Right lobe of liver (tissue), 4 donors: ENCODE results near the gene ETHE1.

ENCODE experiments used
- POLR2A ChIP-seq: fragments of 450-650 bp; IDR thresholded peaks from one replicate; pipeline ENCODE4 v1.6.1; 2017; ENCODE audit warnings: antibody characterized with exemption, mild to moderate bottlenecking
- TF ChIP-seq, protein P1 (sequence below), 4 donors: fragments of 200-600 bp in 3 of 4; fragments of 450-650 bp in 1 of 4; IDR thresholded peaks; one replicate each; pipeline versions ENCODE4 v1.5.1 to v1.8.0; 2016 to 2022; ENCODE audit warnings: antibody characterized with exemption in 4 of 4, mild to moderate bottlenecking in 2 of 4
- donor health status: DM: no; HTN: no; CAD: no.
- donor health status: DM: no; HTN: no; CAD: no.
- donor health status: DM: no; HTN: yes; CAD: no.

DNA sequence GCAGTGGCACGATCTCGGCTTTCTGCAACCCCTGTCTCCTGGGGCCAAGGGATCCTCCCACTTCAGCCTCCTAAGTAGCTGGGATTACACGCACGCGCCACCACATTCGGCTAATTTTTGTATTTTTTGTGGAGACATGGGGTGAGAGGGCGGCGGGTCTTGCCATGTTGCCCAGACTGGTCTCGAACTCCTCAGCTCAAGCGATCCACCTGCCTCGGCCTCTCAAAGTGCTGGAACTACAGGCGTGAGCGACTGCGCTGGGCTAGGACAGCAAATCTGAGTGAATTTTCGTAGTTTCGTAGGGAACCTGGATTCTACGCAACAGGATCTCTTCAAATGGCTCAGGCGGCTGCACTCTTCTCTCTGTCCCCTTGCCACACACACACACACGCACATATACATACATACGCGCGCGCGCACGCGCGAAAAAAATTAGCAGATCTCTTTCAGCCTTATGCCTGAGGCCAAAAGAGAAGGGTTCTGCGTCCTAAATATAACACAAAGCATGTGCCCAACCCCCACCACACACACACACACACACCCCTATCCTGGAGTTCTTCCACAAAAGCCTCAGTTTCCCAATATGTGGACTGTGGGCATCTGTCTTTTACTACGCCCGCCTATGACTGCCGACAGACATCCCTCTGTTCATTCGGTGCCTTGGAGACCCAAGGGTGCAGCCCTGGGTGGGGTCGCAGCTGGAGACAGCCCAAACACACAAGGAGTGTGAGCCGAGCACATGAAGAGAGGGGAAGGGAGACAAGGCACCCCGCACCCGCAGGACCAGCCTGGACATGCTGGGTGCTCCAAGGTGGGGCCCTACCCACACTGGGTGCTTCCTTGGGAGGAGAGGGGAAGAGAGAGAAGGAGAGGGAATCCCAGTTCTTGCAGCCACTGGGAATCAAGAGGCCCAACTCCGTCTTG, 49.2 kb upstream of the ETHE1 start:
- TF ChIP-seq, protein P1, sequence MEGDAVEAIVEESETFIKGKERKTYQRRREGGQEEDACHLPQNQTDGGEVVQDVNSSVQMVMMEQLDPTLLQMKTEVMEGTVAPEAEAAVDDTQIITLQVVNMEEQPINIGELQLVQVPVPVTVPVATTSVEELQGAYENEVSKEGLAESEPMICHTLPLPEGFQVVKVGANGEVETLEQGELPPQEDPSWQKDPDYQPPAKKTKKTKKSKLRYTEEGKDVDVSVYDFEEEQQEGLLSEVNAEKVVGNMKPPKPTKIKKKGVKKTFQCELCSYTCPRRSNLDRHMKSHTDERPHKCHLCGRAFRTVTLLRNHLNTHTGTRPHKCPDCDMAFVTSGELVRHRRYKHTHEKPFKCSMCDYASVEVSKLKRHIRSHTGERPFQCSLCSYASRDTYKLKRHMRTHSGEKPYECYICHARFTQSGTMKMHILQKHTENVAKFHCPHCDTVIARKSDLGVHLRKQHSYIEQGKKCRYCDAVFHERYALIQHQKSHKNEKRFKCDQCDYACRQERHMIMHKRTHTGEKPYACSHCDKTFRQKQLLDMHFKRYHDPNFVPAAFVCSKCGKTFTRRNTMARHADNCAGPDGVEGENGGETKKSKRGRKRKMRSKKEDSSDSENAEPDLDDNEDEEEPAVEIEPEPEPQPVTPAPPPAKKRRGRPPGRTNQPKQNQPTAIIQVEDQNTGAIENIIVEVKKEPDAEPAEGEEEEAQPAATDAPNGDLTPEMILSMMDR (IDR thresholded peaks at IDR 0.05), result no peak
- TF ChIP-seq POLR2A, result no peak
